Measurements from ENCODE around the gene FOXP1.
A peak's percentile ranks its signal among the peaks of the same experiment; 100 is the strongest.

FOXP1 gene

DNA sequence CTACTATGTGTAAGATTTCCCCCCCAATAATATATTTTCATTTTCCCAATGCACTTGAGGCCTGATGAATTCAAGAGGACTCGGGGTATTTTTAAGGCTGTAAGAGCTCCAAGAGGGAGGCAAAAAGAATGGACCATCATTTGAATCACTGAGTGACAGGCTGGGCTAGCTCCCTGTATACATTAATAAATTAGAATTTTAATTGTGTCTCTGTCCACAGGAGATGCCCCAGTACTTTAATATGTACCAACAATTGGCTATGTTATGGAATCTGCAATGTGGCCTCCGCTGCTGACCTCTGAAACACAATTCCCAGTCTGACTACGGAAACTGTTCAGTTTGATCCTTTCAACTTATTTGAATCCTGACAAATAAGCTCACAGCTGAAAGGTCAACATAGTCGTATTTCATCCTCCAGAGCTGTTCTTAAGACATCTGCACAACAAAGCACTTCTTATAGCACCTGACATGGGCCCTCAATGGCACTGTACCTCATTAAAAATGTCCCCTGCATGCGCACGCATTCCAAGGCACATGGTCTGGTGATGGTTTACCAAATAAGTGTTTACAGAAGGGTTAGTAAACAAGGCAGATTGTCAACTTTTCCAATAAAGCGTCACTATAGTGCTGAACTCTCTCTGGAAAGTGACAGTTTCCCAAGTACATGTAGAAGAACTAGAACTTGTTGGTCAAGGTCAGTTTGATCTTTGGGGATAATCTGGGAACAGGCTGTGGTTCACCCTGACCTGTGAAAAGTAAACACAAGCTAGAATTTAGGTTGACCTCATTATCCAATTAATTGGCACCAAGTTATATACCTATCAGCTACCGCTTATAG lies 472.9 kb downstream of the FOXP1 start:
- TF ChIP-seq, protein P1, sequence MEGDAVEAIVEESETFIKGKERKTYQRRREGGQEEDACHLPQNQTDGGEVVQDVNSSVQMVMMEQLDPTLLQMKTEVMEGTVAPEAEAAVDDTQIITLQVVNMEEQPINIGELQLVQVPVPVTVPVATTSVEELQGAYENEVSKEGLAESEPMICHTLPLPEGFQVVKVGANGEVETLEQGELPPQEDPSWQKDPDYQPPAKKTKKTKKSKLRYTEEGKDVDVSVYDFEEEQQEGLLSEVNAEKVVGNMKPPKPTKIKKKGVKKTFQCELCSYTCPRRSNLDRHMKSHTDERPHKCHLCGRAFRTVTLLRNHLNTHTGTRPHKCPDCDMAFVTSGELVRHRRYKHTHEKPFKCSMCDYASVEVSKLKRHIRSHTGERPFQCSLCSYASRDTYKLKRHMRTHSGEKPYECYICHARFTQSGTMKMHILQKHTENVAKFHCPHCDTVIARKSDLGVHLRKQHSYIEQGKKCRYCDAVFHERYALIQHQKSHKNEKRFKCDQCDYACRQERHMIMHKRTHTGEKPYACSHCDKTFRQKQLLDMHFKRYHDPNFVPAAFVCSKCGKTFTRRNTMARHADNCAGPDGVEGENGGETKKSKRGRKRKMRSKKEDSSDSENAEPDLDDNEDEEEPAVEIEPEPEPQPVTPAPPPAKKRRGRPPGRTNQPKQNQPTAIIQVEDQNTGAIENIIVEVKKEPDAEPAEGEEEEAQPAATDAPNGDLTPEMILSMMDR (IDR thresholded peaks at IDR 0.05) = no peak
- Histone ChIP-seq H3K27me3 (no peaks in the 10 kb centered on the region), H3K4me3 (no peak overlapping the region), H3K4me1 (peaks cover 0 to 98% (median 40%) of the 10 kb centered on the region in 4 donors), H3K9me3 (no peaks in the 10 kb centered on the region), H3K36me3 (peaks cover 6 to 16% (median 13%) of the 10 kb centered on the region in 3 donors), H3K27ac (peak overlapping the region; percentile 59 to 61)
- intact Hi-C loops (cut with DNase I; ENCODE audit: low total_unique reads) = no loop called here
- no peak for DNase-seq

DNA sequence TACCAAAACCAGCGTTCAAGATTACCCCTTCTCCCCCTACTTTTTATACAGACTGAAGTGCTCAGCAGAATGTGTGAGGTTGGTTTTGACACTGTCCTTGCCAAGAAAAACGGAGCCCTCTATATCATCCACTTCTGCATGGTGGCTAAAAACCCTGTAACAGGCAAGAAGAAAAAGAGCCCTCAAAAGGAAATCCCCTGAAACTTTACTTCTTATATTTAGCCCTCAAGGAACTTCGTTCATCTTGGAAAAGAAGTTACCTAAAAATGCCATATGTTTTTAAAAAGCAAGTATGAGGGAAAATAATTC lies 473.6 kb downstream of the FOXP1 start:
- H3K4me3 ChIP-seq = no peak overlapping the region
- peak overlapping the region; percentile 59 to 61 for H3K27ac ChIP-seq
- intact Hi-C loops (cut with DNase I; ENCODE audit: low total_unique reads) = no loop called here
- peaks cover 6 to 16% (median 13%) of the 10 kb centered on the region in 3 donors for H3K36me3 ChIP-seq
- no peaks in the 10 kb centered on the region for H3K9me3 ChIP-seq
- no peak for DNase-seq
- TF ChIP-seq, protein P1 (IDR thresholded peaks at IDR 0.05) = no peak
- H3K4me1 ChIP-seq = peaks cover 0 to 99% (median 43%) of the 10 kb centered on the region in 4 donors
- H3K27me3 ChIP-seq = no peaks in the 10 kb centered on the region

DNA sequence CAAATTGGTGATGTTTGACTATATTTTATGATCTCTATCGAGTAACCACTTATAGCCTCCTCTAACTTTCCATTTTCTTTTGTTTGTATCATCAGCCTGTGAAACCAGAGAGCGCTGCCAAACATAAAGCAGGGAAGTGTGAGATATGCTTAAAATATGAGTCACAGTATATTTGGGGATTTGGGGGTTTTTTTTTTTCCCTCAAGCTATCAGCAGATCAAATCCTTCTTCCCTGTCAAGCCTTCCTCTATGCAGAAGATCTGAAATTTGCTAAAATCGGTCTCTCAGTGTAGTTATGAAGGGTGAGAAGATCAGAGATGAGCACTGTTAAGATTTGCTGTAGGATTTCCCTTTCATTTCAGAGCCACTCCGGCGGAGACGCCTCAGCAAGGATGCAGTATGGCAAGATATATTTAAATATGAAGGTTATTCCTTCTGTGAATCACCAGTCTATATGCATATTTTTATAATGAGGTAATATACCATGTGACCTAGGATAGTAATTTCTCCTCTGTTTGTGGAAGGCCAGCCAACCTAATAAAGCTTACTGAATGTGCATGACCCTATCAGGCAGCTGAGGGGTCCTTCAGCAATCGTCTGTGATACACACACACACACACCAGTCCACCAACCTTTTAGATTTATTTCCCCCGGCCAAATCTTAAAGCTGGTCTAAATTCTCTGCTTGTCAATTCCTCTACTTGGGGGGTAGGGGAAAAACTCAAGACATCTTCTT lies 474.1 kb downstream of the FOXP1 start:
- no peak for DNase-seq
- Histone ChIP-seq H3K4me3 (no peak overlapping the region), H3K27me3 (no peaks in the 10 kb centered on the region), H3K36me3 (peaks cover 6 to 16% (median 13%) of the 10 kb centered on the region in 3 donors), H3K9me3 (no peaks in the 10 kb centered on the region), H3K27ac (peak overlapping the region; percentile 59 to 61), H3K4me1 (peaks cover 0 to 99% (median 42%) of the 10 kb centered on the region in 4 donors)
- TF ChIP-seq, protein P1 (IDR thresholded peaks at IDR 0.05) = no peak
- intact Hi-C loops (cut with DNase I; ENCODE audit: low total_unique reads) = no loop called here

DNA sequence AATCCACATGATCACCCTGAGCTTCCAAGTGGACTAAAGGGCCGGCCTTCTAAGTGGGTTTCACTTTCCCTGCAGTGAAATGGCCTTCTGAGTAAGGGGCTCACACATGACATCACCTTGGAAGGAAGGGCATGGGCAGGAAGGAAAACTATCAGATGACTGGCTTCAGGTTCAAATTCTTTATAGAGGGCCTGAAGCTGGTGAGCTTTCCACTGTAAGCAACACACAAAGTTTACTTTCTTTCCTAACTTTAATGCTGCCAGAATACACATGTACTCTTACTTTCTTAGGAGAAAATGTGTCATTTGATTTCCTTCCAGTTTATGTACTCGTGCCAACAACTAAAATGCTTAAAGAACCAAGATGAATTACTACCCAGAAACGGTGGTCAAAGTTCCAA lies 475.6 kb downstream of the FOXP1 start:
- H3K4me3 ChIP-seq = peak overlapping the region; percentile 2 to 28
- TF ChIP-seq, protein P1 (IDR thresholded peaks at IDR 0.05) = no peak
- peak overlapping the region; percentile 59 to 61 for H3K27ac ChIP-seq
- peaks cover 0 to 99% (median 50%) of the 10 kb centered on the region in 4 donors for H3K4me1 ChIP-seq
- no peaks in the 10 kb centered on the region for H3K27me3 ChIP-seq
- DNase-seq = no peak
- intact Hi-C loops (cut with DNase I; ENCODE audit: low total_unique reads) = no loop called here
- no peaks in the 10 kb centered on the region for H3K9me3 ChIP-seq
- H3K36me3 ChIP-seq = peaks cover 6 to 16% (median 13%) of the 10 kb centered on the region in 3 donors

DNA sequence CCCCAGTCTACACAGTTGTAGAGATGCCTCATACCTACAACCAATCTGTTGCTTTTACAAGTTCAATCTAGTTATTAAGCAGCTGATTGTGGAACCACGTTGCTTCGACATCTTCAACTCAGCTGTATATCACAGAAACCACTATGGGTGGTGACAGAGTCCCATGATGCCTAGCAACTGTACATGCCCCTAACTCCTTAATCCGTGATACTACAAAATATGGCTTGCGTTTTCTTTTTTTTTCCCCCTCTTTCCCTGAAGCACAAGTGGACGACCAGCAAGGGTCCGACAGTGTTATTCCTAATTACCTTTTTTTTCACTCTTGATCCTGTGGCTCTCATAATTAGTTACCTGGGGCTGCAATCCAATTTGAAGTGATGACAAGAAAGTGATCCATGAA lies 478.6 kb downstream of the FOXP1 start:
- DNase-seq = no peak
- Histone ChIP-seq H3K4me1 (peaks cover 0 to 100% (median 66%) of the 10 kb centered on the region in 4 donors), H3K36me3 (no peaks in the 10 kb centered on the region), H3K27me3 (no peaks in the 10 kb centered on the region), H3K27ac (peak overlapping the region; percentile 40 to 59), H3K9me3 (no peaks in the 10 kb centered on the region), H3K4me3 (no peak overlapping the region)
- TF ChIP-seq, protein P1 (IDR thresholded peaks at IDR 0.05) = no peak
- intact Hi-C loops (cut with DNase I; ENCODE audit: low total_unique reads) = no loop called here

All from tibial artery (tissue), 4 donors.